Measurements from ENCODE around the gene PRR5L.

PRR5L gene

GRCh38 chr11:36403661-36404060 lies 107.6 kb downstream of the PRR5L start:
- peak; percentile 10 for DNase-seq (ENCODE audit: low spot score)

GRCh38 chr11:36404831-36405230 lies 108.7 kb downstream of the PRR5L start:
- no peak for DNase-seq (ENCODE audit: low spot score)

- no peak for DNase-seq (ENCODE audit: low spot score)
These were observed 109.7 kb downstream of the PRR5L start for GRCh38 chr11:36405585-36406367.

- no peak for DNase-seq (ENCODE audit: low spot score)
These were observed 111.3 kb downstream of the PRR5L start for GRCh38 chr11:36407356-36407755.

- DNase-seq (ENCODE audit: low spot score), result no peak
These were observed 112.5 kb downstream of the PRR5L start for GRCh38 chr11:36408498-36409136.

- no peak for DNase-seq (ENCODE audit: low spot score)
These were observed 113.2 kb downstream of the PRR5L start for GRCh38 chr11:36409152-36409816.

- DNase-seq (ENCODE audit: low spot score), result no peak
These were observed 115.1 kb downstream of the PRR5L start for GRCh38 chr11:36411202-36411640.

- DNase-seq (ENCODE audit: low spot score), result no peak
These were observed 116.8 kb downstream of the PRR5L start for GRCh38 chr11:36412781-36413383.

- no peak for DNase-seq (ENCODE audit: low spot score)
These were observed 121.1 kb downstream of the PRR5L start for GRCh38 chr11:36417154-36417553.

- no peak for DNase-seq (ENCODE audit: low spot score)
These were observed 123.8 kb downstream of the PRR5L start for GRCh38 chr11:36419791-36420424.

- DNase-seq (ENCODE audit: low spot score), result no peak
These were observed 125.6 kb downstream of the PRR5L start for GRCh38 chr11:36421546-36422155.

GRCh38 chr11:36425561-36426081 lies 129.5 kb downstream of the PRR5L start:
- DNase-seq (ENCODE audit: low spot score), result no peak

- no peak for DNase-seq (ENCODE audit: low spot score)
These were observed 130.2 kb downstream of the PRR5L start for GRCh38 chr11:36426226-36426848.

GRCh38 chr11:36427079-36427478 lies 131.0 kb downstream of the PRR5L start:
- DNase-seq (ENCODE audit: low spot score), result no peak

GRCh38 chr11:36427876-36428275 lies 131.8 kb downstream of the PRR5L start:
- DNase-seq (ENCODE audit: low spot score), result no peak

GRCh38 chr11:36431429-36432092 lies 135.5 kb downstream of the PRR5L start:
- no peak for DNase-seq (ENCODE audit: low spot score)

- DNase-seq (ENCODE audit: low spot score), result no peak
These were observed 136.0 kb downstream of the PRR5L start for GRCh38 chr11:36432093-36432469.

GRCh38 chr11:36432738-36433137 lies 136.7 kb downstream of the PRR5L start:
- no peak for DNase-seq (ENCODE audit: low spot score)

GRCh38 chr11:36436064-36436463 lies 140.0 kb downstream of the PRR5L start:
- DNase-seq (ENCODE audit: low spot score), result no peak

- DNase-seq (ENCODE audit: low spot score), result no peak
These were observed 140.5 kb downstream of the PRR5L start for GRCh38 chr11:36436589-36436988.

All from HuH-7 (cell line).